Body of pancreas (tissue), 4 donors: ENCODE data around the gene KRTAP9-7.
"Not testable (repeated sequence)": the region's sequence is repeated elsewhere in the genome, so short reads cannot be mapped to it uniquely, and the experiment has no call there.

ENCODE experiments used
- POLR2A ChIP-seq, 3 donors: fragments of 450-650 bp; IDR thresholded peaks; one replicate each; pipeline ENCODE4 v1.6.1; 2016; ENCODE audit warnings: antibody characterized with exemption in 3 of 3, mild to moderate bottlenecking in 2 of 3
- TF ChIP-seq, protein P1 (sequence below), 7 experiments: fragments of 450-650 bp in 4 of 7; fragments of 200-600 bp in 3 of 7; sonication (generic) in 3 of 7; IDR thresholded peaks; one replicate each; pipeline ENCODE4 v1.5.1; 2016 to 2019; ENCODE audit warnings: antibody characterized with exemption in 7 of 7

DNA sequence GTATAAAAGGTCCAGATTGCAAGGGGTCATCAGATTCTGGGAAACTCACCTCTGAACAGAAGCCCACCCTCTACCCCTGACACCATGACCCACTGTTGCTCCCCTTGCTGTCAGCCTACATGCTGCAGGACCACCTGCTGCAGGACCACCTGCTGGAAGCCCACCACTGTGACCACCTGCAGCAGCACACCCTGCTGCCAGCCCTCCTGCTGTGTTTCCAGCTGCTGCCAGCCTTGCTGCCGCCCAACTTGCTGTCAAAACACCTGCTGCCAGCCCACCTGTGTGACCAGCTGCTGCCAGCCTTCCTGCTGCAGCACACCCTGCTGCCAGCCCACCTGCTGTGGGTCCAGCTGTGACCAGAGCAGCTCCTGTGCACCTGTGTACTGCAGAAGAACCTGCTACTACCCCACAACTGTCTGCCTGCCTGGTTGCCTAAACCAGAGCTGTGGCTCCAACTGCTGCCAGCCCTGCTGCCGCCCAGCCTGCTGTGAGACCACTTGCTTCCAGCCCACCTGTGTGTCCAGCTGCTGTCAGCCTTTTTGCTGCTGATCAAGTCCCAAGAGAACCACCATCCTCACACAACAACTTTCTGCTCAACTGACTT, 25.8 kb upstream of the KRTAP9-7 start, which contains the start of gene KRTAP9-4:
- TF ChIP-seq, protein P1, sequence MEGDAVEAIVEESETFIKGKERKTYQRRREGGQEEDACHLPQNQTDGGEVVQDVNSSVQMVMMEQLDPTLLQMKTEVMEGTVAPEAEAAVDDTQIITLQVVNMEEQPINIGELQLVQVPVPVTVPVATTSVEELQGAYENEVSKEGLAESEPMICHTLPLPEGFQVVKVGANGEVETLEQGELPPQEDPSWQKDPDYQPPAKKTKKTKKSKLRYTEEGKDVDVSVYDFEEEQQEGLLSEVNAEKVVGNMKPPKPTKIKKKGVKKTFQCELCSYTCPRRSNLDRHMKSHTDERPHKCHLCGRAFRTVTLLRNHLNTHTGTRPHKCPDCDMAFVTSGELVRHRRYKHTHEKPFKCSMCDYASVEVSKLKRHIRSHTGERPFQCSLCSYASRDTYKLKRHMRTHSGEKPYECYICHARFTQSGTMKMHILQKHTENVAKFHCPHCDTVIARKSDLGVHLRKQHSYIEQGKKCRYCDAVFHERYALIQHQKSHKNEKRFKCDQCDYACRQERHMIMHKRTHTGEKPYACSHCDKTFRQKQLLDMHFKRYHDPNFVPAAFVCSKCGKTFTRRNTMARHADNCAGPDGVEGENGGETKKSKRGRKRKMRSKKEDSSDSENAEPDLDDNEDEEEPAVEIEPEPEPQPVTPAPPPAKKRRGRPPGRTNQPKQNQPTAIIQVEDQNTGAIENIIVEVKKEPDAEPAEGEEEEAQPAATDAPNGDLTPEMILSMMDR (IDR thresholded peaks at IDR 0.05), result not testable (repeated sequence)
- TF ChIP-seq POLR2A (IDR thresholded peaks at IDR 0.05), result not testable (repeated sequence)
